Ecto neural progenitor cell (in vitro differentiated cells): ENCODE data around the gene ST3GAL3.
"Not testable (repeated sequence)": the region's sequence is repeated elsewhere in the genome, so short reads cannot be mapped to it uniquely, and the experiment has no call there.

ENCODE experiments used
- DNase-seq: peaks from one replicate; pipeline ENCODE4 v3.0.0-alpha.2; 2018; ENCODE audit warnings: low spot score

The ST3GAL3 gene

DNA sequence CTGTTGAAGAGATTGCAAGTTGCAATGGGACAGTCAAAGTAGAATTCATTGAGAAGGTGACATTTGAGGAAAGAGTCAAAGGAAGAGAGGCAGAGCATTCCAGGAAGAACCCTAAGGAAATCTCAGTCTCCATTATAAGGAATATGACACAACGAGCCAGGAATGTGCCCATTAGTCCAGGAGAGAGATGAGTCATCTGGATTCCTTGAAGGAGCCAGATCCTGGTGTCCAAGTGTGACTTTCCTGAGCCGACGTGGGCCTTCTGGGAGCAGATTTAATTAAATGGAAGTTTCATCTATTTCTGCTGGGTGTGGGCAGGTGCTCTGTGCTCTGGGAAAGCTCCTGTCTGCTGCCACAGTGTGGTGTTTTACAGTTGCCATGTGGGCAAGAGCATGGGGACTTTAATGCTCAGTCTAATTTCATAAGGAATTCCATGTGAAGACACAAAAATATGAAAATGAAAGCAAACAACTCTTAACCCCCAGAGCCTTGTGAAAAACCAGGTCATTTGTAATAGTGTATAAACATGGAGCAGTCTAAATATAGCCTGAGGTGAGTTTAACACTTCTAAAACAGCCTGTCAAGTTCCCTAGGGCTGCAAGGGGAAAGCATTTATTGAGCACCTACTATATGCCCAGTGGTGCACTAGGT is 114.8 kb downstream of the ST3GAL3 start:
- no peak for DNase-seq

GRCh38 chr1:43824795-43825194 is 117.5 kb downstream of the ST3GAL3 start:
- no peak for DNase-seq

DNA sequence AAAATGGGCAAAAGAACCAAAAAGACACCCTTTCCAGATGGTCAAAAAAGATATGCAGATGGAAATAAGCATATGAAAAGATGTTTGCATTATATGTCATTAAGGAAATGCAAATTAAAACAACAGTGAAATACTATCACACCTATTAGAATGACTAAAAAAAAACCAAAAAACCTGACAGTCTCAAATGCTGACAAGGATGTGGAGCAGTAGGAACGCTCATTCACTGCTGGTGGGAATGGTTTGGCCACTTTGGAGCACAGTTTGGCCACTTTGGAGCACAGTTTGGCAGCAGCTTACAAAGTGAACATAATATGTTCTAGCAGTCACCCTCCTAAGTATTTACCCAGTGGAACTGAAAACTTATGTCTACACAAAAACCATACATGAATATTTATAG is 121.2 kb downstream of the ST3GAL3 start:
- no peak for DNase-seq

GRCh38 chr1:43830802-43831201 is 123.5 kb downstream of the ST3GAL3 start:
- no peak for DNase-seq

GRCh38 chr1:43831851-43832250 is 124.5 kb downstream of the ST3GAL3 start:
- no peak for DNase-seq

- DNase-seq = no peak
Measured at GRCh38 chr1:43832255-43832654, 124.9 kb downstream of the ST3GAL3 start.

DNA sequence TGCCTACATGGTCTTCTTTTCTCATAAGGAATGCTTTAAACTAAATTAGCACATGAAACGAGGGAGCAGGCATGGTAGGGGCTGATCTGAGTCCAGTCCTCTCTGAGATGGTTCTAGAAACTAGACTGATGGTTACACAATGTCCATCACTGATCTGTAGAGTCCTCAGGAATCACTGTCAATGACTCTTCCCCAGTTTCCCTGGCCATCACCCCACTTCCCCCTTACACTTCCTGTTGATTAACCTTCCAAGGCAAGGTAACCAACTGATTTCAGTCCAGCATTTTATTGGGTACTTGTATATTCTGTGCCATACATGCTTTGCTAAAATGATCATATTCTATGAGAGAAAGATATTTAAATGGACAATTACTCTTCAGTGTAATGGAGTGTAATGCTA is 125.7 kb downstream of the ST3GAL3 start:
- DNase-seq = no peak

DNA sequence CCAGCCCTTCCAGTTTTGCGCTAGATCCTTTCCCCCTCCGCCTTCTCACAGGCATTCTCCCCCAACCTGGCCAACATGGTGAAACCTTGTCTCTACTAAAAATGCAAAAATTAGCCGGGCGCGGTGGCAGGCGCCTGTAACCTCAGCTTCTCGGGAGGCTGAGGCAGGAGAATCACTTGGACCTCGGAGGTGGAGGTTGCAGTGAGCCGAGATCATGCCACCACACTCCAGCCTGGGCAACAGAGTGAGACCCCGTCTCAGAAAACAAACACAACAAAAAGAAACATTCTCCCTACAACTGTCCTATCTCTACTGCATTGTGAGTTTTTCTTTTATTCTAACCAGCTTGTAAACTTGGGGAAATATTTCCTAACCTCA is 126.6 kb downstream of the ST3GAL3 start:
- DNase-seq = not testable (repeated sequence)

GRCh38 chr1:43834280-43835081 is 127.1 kb downstream of the ST3GAL3 start:
- no peak for DNase-seq

DNA sequence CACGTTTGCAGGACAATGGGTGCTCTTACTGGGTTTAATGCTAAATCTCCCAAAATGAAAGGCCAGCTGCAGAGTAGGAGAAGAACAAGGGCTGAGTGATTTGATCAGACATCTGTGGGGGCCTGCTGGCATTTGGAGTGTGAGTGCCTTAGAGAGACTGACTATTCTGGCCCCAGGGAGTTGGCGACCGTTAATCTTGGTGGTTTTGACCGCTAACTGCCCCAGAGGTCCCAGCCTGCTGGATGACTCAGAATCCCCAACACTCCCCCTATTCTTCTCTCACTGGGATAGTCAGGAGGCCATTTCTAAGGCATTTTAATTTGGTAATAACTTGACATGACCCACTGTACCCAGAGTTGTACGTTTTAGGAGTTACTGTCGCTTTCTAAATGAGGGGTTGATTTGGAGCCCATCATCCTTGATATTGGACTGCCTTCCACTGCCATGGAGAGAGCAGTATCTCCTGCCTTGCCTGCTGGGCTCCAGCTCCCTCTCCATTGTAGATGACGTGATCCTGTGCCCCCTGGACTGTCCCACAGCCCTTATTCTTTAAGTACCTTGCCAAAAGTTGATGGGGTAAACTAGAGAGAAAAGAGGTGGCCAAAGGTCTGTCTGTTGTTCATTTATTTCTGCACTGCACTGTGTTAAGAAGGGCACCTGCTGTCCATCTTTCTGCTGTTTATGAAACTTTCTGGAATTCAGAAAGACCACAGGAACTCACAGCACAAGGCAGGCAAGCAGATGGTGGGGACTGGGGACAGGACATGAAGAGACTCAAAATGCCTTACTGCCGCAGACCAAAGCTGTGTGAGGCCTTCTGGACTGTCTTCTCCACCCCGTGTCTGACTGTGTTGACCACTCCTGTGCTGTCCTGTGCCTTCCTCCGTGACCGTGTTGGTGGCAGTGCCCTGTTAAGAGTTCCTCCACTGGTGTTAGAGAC is 128.0 kb downstream of the ST3GAL3 start:
- no peak for DNase-seq

DNA sequence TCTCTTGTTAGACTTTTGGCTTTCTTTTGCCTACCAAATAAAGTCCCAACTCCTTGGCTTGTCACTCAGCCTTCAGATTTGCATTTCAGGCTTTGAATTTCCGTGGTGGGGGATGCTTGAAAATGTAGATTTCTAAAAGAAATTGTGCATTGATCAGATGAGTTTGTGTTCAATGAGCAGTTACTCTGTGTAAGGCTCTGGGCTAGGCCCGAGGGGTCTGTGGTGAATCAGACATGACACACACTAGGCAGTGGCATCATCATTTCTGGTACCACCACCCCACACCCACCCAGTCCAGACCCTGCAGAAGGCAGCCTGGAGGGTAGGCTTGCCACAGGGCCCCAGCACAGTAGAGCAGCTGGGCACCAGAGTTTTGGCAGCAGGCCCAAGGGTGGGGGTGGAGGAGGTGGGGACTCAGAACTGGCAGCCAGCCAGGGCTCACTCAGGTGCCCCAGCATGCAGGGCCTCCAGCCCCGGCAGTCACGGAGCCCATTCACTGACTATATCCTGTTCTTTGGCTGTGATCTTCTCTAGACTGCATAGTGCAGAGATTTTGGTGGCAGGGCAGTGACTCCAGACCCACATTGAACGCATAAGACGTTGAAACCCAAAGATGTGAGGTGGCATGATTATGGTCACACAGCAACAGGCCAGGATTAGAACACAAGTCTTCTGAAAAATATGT is 129.1 kb downstream of the ST3GAL3 start:
- no peak for DNase-seq

GRCh38 chr1:43839056-43839455 is 131.7 kb downstream of the ST3GAL3 start:
- no peak for DNase-seq

- no peak for DNase-seq
Measured at GRCh38 chr1:43841321-43842174, 134.2 kb downstream of the ST3GAL3 start.

- DNase-seq = no peak
Measured at GRCh38 chr1:43842175-43842498, 134.8 kb downstream of the ST3GAL3 start.

DNA sequence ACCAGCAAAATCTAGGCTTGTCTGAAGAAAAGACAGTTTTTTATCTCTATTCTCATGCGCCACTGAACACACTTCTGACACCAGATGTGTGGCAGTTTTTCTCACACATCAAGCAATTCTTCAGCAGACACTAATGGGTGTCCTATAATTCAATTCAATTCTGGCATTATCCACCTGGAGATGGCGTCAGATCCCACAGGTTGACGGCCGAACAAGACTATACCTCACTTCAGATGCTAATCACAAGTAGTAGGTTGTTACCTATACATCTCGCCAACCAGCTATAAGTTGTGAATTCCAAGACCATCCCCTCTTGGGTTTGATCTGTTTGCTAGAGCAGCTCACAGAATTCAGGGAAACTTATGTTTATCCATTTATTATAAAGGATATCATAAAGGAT is 136.3 kb downstream of the ST3GAL3 start:
- DNase-seq = no peak

DNA sequence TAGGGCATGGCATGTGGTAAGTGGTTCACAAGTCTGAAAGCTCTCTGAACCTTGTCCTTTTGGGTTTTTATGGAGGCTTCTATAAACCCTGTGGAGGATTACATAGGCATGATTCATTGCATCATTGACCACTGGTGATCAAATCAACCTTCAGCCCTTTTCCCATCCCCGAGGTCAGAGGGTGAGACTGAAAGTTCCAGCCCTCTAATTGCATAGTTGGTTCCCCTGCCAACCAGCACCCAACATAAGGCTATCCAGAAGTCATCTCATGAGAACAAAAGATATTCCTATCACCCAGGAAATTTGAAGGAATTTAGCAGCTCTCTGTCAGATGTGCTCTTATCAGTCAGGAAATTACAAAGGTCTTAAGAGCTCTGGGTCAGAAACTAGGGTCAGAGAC is 136.8 kb downstream of the ST3GAL3 start:
- DNase-seq = no peak

DNA sequence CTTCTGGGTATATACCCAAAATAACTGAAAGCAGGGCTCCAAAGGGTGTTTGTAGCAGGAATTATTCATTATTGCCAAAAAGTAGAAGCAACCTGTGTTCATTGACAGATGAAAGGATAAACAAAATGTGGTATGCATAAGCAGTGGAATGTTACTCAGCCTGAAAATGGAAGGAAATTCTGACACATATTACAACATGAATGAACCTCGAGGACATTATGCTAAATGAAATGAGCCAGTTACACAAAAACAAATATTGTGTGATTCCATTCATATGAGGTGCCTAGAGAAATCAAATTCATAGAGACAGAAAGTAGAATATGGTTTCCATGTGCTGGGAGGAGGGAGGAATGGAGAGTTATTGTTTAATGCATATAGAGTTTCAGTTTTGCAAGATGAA is 140.0 kb downstream of the ST3GAL3 start:
- no peak for DNase-seq

GRCh38 chr1:43847882-43848281 is 140.5 kb downstream of the ST3GAL3 start:
- DNase-seq = no peak

DNA sequence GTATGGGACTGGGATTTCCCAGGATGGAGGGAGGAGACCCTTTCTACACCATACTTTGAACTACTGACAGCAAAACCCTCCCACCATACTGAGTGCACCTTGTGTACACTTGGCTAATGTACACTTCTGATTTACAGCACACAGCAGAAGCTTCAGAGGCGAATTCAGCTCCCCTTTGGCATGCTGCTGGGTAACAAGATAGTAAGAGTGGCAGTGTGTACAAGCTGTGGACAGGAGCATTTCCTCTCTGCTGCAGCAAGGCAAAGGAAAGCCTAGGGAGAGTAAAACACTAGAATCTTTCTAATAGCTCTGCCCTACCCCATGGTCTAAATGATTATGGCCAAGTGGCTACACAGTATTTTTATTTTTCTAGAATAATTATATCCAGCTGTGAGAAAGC is 142.3 kb downstream of the ST3GAL3 start:
- no peak for DNase-seq

- DNase-seq = no peak
Measured at GRCh38 chr1:43850591-43851233, 143.4 kb downstream of the ST3GAL3 start.
